Left cardiac atrium (tissue), 4 donors: ENCODE results near the gene PCNX4. TPM values are rescaled to one million over a fixed set of nuclear protein-coding genes. Genes with fewer than 3 reads are reported as not detected.

Experiments used
- ATAC-seq, 2 donors: fragments of 200-7000 bp; cut with Tn5 transposase; one replicate each; pipeline ENCODE4 v1.9.1; 2020; ENCODE audit warnings: mild to moderate bottlenecking in 2 of 2, moderate library complexity in 2 of 2
- DNase-seq: peaks from one replicate; pipeline ENCODE4 v3.0.0-alpha.2; 2020
- intact Hi-C, 2 donors: fragments of 100-400 bp; cut with DNase I; formaldehyde crosslinking; loops; one replicate each; pipeline versions ENCODE4 v1.14.1 to v1.15.1; 2022 to 2023
- total RNA-seq, 2 donors: library from RNA; stranded (reverse); fragmentation: NEBNext Ultra II Directional; extraction: Animal tissue kit (Norgen Biotek cat#: 25700); gene quantifications; one replicate each; pipeline ENCODE4 v1.2.1, GENCODE V29; 2021
- donor health status: DM: no; HTN: yes; CAD: no.
- donor health status: DM: no; HTN: yes; CAD: no; lungs with severe emphysema.
- donor health status: DM: yes; HTN: yes; CAD: no.
- donor health status: Dilated cardiomyopathy.

PCNX4 gene
- total RNA-seq, 2 donors from 2014 or later: 30.4 to 37.8 TPM

DNA sequence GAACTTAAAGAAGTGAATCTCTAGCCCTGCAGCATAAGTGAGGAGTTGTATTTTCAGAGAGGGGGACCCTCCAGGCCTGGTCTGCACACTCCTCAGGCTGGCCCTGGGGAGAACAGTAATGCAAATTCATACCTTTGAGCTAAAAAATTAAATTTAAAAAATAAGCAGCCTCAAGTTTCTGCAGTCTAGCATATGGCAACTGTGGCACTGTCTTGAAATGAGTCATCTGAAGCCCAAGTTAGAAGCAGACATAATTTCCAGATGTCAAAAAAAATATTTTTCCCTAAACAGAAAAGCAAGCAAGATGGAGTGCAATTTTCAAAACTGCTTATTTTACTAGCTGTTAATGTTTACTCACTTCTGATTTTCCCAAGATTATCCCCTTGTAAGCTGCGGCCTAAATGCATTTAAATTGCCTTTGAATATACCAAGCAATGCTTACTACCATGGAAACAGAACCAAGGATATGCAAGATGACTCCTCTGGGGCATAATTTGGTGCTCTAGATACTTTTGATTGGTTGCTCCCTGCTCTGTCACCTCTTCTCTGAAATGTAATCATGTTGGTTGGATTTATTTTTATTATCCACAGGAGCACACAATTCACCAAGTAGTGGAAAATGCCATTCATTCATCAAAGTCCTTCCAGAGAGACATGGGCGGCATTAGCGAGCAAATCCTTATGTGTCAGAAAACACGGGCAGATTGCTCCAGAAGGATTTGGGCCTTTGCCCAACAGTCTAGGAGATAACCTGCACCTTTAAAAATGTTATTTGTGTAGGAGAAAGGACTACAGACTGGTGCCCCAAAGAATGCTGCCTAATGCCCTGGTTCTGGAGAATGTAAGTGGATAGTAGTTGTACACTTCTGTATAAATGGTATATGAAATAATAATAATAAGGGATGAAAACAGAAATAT is 98.5 kb downstream of the PCNX4 start:
- intact Hi-C loops: loop anchor here (10.0 kb wide), 4 partner anchors 135 to 685 kb away; no protein-coding TSS in a partner anchor
- ATAC-seq: no peak
- DNase-seq: no peak

DNA sequence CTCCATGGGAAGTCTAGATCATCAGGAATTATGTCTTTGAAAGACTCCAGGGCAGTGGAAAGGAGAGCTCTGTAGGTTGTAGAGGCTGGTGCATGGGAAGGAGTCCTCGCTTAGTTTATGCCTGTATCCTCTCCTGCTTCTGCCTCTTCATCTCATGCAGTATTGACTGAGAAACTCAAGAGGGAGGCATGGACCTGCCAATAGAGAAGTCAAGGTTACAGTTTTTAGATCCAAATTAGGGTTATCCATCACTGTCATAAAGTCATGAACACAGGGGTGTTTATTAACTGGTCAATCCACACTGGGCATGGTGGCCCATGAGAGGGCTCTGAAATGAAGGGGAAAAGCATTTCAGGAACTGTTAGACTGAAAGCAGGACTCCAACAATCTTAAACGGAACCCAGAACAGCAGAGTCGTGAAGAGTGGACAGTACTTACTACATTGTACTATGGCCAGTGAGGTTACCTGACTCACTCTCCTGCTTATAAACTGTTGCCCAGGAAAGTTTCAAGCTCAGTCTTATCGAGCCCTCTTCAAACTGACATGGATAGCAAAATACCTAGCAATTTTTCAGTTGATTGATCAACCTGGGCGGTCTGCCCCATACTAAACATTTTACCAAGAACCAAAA is 103.6 kb downstream of the PCNX4 start:
- intact Hi-C loops: loop anchor here (5.0 to 10.0 kb wide), 3 partner anchors 130 to 372 kb away; no protein-coding TSS in a partner anchor
- DNase-seq (no peak), ATAC-seq (peak in 1 of 2 donors; percentile 38)

DNA sequence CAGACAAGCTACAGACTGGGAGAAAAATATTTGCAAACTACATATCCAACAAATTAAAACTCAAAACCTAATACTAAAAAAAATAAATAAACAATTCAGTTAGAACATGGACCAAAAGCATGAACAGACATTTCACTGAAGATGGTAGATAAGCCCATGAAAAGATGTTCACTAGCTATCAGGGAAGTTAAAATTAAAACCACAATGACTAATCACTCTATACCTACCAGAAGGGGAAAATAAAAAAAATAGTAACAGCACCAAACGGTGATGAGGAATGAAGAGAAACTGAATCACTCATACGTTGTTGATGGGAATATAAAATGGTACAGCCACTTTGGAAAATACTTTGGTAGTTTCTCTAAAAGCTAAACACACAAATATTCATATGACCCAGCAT is 104.6 kb downstream of the PCNX4 start:
- intact Hi-C loops: loop anchor here (5.0 to 10.0 kb wide), 3 partner anchors 129 to 371 kb away; no protein-coding TSS in a partner anchor

DNA sequence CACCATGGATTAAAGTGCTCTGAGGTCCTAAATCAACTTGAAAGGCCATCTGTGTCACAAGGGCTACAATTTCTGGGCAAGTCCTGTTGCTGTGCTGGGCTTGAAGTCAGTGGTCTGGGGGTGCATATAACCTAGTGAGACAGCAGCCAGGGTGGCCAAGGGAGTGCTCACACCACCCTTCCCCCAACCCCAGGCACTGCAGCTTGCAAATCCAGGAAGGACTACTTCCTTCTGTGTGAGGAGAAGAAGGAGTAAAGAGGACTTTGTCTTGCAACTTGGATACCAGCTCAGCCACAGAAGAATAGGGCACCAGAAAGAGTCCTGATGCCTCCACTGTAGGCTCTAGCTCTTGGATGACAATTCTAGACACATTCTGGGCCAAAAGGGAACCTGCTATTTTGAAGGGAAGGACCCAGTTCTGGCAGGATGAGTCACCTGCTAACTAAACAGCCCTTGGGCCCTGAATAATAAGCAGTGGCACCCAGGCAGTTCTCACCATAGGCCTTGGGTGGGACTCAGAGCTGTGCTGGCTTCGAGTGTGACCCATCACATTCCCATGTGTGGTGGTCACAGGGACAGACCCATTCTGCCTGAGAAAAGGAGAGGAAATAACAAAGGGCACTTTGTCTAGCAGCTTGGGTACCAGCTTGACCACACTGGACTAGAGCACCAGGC is 106.0 kb downstream of the PCNX4 start:
- ATAC-seq: no peak
- no peak for DNase-seq
- intact Hi-C loops: loop anchor here (5.0 to 10.0 kb wide), 3 partner anchors 127 to 370 kb away; no protein-coding TSS in a partner anchor

More for the DNA sequence above, 104.6 kb downstream of the PCNX4 start:
- DNase-seq (no peak), ATAC-seq (no peak)

DNA sequence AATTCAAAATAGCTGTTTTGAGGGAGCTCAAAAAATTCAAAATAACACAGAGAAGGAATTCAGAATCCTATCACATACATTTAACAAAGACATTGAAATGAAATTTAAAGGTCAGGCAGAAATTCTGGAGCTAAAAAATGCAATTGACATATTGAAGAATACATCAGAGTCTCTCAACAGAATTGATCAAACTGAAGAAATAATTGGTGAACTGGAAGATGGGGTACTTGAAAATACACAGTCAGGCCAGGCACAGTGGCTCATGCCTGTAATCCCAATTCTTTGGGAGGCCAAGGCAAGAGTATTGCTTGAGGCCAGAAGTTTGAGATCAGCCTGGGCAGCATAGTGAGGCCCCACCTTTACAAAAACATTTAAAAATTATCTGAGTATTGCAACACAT is 107.6 kb downstream of the PCNX4 start:
- ATAC-seq (no peak), DNase-seq (no peak)
- intact Hi-C loops: loop anchor here (5.0 to 10.0 kb wide), 3 partner anchors 125 to 368 kb away; no protein-coding TSS in a partner anchor

DNA sequence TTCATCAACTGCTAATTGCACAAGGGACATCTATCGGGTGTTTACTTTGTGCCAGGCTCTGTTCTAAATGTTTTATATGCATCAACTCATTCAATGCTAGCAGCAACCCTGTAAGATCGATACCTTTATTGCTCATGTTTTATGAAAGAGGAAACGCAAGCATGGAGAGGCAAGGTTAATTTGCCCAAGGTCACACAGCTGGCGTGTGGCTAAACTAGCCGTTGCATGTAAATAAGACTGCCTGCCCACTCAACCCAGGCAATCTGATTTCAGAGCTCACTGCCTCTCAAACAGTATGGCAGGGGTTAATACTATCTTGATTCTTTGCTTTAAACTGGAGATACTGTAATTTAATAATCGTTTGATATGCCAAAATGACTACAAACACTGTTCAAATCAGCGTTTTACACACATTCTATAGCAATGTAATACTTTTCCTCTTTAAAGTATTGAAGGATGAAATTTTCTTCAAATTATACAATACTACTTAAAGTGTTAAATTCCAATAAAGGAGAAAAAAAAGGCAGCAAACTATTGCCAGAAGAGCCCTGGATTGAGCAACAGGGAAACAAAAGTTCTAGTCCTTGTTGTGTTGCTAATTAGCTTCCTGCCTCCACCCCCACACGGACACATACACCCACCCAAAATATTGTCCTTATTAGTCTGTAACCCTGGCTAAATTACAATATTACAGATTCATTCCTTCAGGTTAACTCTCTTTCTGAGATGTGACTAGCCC is 112.5 kb downstream of the PCNX4 start:
- no peak for ATAC-seq
- DNase-seq: no peak
- intact Hi-C loops: no loop called here

DNA sequence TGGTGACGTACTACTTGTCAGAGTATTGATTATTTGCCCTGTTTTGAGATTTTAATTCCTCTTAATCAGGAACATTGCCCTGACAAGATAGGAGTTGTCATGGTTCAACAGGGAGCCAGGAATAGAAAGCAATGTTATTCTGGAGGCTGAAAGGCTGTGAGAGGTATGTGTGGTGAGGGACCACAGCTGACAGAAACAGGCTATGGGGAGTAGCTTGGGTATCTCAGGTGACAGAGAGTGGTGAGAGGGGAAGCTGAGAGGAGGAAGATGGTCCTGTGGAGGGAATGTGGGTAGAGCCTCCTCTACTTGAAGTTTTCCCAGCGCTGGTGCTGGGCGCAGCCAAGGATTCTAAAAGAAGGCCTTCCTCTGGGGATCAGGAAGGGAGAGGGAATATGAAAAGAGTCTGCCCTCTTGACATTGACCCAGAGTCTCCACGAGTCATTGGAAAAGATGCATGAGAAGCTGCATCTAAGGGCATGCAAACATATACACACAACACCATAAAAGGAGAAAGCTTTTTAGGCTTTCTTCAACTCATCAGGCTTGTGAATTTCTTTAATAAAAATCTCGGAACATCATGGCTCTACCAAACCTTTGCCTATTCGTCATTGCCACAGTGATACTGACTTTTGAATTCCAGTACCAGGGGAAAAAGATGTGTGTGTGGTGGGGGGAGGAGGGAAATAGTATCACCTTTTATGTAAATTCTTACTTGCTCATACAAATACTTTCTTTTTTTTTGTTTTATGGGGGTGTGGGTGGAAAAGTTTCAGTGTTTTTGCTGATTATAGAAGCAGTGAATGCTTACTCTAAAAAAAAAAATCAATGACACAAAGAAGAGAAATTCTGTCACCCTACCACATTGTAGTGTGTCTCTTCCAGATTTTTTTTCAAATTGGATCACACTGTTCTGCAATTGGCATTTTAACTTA is 113.4 kb downstream of the PCNX4 start:
- DNase-seq (no peak), ATAC-seq (no peak)
- intact Hi-C loops: no loop called here

DNA sequence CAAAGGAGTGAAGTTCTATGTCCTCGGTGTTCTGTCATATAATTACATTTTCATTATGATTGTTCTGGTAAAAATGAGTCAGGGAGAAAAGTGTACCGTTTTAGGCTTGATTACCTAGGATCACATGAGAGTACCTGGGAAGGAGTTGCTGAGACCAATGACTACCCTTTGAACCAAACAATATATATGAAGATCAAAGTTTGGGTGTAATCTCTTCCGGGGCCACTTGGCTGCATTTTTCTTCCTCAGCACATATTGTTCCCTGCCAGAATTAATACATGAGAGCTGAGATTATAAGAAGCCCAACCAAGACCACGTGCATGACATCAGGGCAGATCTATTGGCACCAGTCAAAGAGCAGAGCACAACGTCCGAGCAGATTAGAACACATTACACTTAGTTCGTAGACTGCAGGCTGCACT is 114.5 kb downstream of the PCNX4 start:
- ATAC-seq (no peak), DNase-seq (no peak)
- intact Hi-C loops: no loop called here

DNA sequence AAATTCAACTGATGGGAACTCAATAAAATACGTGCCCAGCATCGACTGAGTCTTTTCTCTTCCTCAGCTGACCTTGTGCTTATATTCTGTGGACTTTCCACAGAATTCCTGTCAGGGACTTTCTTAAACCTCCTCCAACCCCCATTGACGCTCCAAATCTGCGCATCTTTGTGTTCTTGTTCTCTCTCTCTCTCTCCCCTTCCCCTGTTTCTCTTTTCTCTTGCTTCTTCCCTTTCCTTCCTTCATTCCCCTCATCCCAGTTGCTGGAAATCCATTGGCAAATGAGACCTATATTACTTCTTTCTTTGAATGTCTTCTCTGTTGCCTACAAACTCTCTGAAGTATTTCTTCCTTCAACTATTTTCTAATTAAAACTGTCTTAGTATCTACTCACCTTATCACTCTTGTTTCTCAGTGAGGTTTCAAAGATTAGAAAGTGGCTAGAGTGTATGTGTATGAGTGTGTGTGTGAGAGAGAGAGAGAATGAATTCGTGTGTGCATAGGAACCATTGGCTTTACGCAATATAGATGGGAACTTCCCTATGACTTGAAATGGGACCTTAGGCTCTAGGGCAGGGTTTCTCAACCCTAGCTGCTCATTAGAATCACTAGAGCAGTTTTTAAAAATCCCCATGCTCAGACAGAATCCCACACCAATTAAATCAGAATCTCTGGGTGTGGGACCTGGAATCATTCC is 115.3 kb downstream of the PCNX4 start:
- intact Hi-C loops: no loop called here
- DNase-seq (no peak), ATAC-seq (no peak)

DNA sequence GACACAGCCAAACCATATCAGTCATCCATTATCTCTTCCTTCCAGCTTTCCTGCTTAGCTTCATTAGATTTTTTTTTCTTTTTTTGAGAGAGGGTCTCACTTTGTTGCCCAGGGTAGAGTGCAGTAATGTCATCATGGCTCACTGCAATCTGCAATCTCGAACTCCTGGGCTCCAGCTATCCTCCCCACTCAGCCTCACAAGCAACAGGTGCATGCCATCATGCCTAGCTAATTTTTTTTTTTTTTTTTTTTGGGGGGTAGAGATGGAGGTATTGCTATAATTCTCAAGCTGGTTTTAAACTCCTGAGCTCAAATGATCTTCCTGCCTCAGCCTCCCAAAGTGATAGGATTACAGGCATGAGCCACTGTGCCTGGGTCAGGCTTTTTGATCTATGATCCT is 119.0 kb downstream of the PCNX4 start:
- DNase-seq (no peak), ATAC-seq (no peak)
- intact Hi-C loops: no loop called here

DNA sequence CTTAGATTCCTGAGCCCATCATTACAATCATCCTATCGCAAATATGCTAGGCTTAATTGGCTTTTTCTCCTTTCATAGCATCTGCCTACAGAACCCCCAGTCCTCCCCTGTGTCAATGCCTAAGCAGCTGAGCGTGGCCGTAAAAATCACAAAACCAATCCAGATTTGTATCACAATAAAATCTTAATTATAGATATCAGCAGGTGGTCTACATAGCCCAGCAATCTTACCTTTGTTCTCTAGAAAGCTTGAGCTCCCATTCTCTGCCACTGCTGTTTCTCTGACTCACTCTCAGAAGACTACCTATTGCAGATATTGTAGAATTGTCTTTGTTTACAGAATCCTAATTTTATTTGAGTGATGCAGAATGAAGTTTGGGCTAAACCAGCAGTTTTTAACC is 119.4 kb downstream of the PCNX4 start:
- intact Hi-C loops: no loop called here
- DNase-seq (no peak), ATAC-seq (no peak)

DNA sequence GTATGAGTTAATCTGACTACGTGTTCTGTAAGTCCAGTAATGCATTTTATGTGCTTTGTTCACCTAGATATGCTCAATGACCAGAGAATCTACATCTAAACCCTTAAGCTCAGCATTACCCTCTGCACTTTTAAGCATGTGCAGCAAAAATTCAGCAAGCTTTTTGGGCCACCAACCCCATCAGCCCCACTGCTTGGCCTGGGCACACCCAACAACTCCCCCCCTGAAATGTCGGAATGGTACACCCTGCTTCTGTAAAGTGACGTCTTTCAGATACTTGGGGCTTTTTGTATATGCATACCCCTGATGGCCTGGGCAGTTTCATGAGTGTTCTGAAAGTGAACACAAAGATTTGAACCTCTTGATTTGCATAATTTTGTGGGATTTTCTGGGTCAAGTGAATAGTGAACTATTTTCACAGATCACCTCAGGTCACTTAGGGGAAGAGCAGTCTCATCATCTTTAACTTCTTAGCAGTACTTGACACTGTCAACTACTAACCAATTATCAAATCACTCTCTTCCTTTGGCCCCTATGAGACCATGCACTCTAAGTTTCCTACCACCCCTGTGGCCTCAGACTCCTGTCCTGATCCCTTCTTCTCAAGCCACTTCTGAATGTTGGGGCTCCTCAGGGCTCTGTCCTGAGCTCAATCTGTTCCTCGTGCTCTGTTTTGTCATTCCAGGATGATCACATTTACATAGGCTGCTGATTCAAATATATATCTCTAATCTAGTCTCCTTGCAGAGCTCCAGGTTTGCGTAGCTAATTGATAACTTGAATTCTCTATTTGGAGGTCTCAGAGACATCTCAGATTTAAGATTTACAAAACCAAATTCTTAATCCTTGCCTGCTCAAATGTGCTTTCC is 121.0 kb downstream of the PCNX4 start:
- intact Hi-C loops: no loop called here
- DNase-seq: no peak
- no peak for ATAC-seq

DNA sequence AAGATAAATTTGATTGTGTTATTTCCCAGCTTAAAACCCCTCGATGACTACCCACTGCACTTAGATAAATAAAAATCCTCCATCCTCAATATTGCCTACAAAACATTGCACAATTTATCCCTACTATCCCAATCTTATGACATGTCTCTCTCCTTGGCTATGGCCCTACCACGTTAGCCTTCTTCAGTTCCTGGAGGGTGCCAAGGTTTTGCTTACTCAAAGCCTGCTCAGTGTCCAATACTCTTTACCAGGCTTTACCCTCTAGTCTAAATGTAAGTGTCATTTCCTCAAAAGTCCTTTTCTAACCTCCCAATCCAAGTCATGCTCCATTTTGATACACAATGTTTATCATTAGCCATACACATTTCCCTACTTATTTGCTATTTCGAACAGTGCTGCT is 122.3 kb downstream of the PCNX4 start:
- DNase-seq (no peak), ATAC-seq (no peak)
- intact Hi-C loops: no loop called here

DNA sequence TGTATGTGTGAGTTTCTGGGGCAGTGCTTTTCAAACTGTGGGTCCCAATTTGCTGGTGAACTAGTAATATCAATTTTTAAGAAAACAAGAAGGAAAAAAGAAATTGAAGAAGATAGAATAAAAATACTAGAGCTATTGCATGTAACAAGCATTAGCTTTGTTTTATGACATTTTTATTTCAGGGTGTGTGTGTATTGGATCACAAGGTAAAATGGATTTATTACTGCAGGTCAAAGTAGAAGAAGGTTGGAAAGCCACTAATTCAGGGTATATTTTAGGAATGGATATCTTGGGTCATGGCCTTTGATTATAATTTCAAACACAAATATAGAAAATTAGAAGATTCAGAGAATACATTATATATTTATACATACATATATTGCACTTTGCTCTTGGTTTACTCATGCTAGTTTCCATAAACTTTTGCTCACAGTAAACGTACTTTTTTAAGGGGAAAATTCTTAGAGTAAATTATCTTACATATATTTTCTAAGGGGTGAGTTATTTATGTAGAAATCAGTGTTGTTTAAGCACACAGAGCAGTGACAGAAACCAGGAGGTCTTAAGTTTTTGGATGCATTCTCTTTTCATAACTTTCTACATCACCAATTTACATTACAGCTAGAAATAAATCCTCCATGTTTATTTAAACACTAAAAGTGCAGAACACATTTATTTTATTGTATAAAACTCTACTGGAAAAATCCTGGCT is 122.8 kb downstream of the PCNX4 start:
- DNase-seq: no peak

DNA sequence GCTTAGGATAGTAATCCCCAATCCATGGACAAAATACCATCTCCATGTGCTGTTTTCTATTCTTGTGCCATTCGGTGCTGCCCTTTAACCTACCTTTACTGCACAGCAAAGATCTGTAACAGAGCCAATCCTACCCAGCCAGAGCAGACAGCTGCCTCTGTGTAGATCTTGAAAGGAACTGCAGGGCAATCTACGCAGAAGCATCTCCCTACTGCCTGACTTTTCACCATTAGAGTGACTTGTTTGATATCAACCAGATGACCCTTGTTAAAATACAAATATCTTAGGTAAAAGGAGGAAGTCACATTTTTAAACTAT is 123.4 kb downstream of the PCNX4 start:
- intact Hi-C loops: no loop called here
- ATAC-seq: peak in 1 of 2 donors; percentile 60

More for the DNA sequence above, 122.8 kb downstream of the PCNX4 start:
- intact Hi-C loops: no loop called here
- no peak for ATAC-seq

More for the DNA sequence above, 123.4 kb downstream of the PCNX4 start:
- DNase-seq: no peak
